Embryonic facial prominence (tissue), 1 donor: Measurements from ENCODE around the gene ADAM33.

ENCODE experiments used
- DNase-seq: peaks from one replicate; pipeline ENCODE4 v3.0.0-alpha.2; 2016; ENCODE audit errors: extremely low spot score

Gene ADAM33

DNA sequence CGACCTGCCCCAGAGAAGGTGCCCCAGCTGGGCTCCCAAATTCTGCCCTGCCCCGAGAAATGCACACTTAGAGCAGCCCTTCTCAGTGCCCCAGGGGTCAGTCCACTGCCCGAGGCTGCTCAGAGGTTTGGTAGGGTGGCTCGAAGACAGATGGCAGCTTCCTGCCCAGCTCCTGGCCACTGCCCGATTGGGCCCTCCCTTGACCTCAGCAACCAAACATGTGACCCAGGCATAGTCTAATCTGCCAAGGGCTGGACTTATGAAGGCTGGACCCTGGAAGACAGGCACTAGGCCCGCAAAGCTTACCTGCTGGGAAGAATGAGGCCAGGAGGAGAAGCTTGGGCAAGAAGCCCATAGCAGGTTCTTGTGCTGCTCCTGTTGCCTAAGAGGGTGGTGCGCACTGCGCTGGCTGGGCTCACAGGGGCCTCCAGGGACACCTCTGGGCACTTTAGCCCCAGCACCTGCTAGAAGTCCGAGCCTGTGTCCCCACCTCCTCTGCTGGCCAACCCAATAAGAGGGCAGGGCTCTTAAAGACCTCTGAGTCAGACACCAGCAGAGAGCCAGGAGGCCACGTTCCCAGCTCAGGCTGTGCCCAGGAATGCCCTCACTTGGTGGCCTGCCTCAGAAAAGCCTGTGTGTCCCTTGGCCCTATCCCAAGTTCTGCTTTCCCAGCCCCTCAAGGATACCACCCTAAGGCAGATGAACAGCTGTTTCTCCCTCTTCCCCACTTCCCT lies 25.1 kb upstream of the ADAM33 start:
- no peak for DNase-seq

GRCh38 chr20:3705970-3706739 lies 24.3 kb upstream of the ADAM33 start:
- no peak for DNase-seq

- no peak for DNase-seq
These were observed 23.7 kb upstream of the ADAM33 start for GRCh38 chr20:3705491-3705969.

DNA sequence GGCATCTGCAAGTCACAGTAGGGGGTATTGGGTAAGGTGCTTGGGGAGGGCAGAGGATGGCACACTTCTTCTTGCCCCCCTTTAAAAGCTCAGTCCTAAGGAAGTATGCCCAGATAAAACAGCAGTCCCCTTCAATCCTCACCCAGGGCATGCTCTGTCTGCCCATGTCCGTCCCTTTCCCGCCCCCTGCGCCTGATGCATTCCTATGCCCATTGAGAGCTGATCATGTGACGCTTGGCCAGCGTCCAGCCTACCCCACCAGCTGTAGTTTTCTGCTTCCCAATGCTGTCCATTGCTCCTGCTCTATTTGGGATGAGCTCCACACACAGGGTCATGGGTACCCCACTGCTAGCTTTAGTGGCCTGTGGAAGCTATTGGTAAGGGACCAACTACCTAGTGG lies 22.3 kb upstream of the ADAM33 start:
- no peak for DNase-seq

DNA sequence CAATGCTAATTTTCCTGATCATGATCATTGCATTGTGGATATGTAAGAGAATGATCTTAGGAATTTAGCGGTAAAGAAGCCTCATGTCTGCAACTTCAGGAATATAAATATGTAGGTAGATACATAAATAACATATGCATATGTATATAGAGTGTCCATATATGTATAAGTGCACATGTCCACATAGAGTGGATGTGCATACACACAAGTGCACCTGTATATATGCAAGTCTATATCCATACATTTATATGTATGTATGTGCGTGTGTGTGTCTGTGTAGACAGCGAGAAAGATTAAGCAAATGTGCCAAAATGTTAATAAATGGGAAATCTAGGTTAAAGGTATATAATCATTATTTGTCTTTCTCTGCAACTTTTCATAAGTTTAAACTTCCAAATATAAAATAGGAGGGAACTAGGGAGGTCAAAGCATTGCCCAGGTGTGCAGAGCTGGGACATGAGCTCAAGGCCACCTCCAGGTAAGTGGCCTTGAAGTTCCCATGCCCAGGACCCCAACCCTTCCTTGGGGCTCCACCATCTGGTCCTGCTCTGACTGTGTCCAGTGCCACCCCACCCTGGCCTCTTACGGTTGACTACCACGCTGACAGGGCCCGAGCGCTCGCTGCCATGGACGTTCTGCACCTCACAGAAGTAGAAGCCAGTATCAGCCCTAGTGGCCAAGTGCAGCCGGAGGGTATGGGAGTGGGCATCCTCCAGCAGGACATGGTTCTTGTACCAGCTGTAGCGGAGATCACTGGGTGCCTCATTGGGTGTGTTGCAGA lies 21.0 kb upstream of the ADAM33 start:
- no peak for DNase-seq

GRCh38 chr20:3701061-3701998 lies 19.5 kb upstream of the ADAM33 start:
- DNase-seq, result no peak

DNA sequence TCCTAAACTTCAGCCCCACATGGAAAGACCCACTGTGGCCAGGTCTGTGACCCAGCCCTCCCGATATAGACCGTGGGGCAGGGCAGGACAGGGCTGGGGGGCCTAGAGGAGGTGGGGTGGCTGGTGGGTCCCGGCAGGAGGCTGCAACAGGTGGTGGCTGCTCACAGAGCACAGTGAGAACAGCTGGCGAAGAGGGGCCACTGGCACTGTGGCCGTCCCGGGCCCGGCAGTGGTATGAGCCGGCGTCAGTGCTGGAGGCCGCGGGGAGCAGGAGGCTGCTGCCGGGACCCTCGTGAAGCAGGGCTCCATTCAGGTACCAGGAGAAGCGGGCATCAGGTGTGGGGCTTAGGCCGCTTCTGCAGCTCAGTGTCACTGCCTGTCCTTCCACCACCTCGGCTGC lies 17.2 kb upstream of the ADAM33 start:
- no peak for DNase-seq

DNA sequence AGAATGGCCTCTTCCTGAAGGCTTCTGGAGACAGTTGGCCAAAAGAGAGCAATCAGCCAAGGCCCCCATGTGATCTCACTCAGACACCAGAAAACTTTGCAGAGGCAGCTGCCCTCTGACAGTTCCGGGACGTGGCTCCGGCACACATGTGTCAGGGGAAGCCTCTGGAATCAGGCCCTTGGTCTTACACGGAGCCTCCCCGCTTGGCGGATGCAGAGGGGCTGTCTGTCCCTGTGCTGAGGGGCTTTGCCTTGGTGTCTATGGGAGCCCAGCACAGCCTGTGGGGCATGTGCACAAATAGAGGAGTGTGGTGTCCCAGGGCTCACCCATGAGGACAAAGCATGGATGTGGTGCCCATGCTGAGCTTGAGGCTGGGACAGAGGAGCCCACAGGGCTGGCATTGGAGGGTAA lies 16.8 kb upstream of the ADAM33 start:
- DNase-seq, result no peak

GRCh38 chr20:3697588-3698305 lies 15.9 kb upstream of the ADAM33 start:
- no peak for DNase-seq

GRCh38 chr20:3696745-3697587 lies 15.2 kb upstream of the ADAM33 start:
- DNase-seq, result no peak

GRCh38 chr20:3696200-3696599 lies 14.4 kb upstream of the ADAM33 start:
- no peak for DNase-seq

DNA sequence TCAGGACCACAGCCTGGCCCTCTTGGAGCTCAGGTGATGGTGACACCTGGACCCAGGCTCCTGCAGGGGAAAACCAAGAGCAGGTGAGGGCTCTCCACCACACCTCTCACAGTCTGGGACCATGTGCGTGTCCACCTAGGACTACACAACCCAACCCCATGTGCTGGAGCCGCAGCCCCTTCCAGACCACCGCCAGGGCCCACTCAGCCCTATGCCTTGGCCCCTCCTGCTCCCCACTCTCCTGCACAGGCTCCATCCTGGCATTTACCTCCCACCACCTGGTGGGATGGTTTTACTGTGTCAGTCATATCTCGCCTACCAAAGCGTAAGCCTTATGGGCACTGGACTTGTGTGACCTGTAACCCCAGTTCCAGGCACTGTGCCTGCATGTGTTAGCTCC lies 13.1 kb upstream of the ADAM33 start:
- DNase-seq, result no peak

GRCh38 chr20:3693376-3693775 lies 11.6 kb upstream of the ADAM33 start:
- DNase-seq, result no peak

GRCh38 chr20:3692706-3693294 lies 11.0 kb upstream of the ADAM33 start:
- no peak for DNase-seq

DNA sequence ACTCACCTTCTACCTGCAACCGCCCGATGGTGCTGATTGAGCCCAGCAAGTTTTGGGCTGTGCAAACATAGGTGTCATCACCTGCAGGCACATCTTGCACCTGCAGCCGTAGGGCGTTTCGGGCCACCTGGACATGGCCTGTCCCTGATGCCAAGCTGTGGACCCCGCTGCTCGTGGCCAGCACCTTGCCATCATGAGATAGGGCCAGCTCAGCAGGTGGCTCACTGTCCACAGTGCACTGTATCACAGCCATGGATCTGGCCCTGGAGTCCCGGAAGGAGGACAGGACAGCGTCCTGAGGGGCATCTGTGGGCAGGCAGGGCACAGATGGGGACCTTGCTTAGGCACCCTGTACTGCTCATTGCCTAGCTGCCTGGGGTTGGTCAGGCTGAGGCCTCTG lies 10.1 kb upstream of the ADAM33 start:
- DNase-seq, result no peak

DNA sequence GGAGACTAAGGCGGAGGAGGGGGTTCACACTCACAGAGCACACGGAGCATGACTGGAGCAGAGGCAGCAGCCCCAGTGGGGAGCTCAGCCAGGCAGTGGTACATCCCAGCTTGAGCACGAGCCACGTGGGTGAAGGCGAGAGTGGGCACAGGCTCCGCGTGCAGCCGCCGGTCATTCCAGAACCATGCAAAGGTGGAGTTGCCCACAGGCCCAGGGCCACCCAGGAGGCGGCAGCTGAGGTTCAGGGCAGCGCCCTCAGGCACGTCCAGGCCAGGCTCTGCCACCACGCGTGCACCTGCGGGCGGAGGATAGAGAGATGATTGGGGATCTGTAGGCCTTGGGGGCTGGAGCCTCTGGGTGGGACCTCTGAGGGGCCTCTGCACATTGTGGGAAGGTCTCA lies 9.5 kb upstream of the ADAM33 start:
- no peak for DNase-seq

- DNase-seq, result no peak
These were observed 8.6 kb upstream of the ADAM33 start for GRCh38 chr20:3690413-3690812.

DNA sequence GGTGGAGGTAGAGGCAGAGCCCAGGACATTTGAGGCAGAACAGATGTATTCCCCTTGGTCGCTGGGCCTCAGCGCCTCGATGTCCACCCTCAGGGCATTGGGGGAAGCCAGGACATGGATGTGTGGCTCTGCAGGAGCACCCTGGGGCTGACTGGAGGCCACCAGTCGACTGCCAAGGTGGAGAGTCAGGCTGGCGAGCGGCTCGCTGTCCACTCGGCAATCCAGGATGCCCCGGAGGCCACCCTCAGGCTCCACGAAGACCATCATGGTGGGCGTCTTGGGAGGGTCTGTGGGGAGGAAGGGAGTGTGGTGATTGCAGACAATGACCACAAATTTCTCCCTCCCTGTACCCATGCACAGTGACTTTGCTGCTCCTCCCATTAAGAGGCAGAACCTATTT lies 8.2 kb upstream of the ADAM33 start:
- no peak for DNase-seq

DNA sequence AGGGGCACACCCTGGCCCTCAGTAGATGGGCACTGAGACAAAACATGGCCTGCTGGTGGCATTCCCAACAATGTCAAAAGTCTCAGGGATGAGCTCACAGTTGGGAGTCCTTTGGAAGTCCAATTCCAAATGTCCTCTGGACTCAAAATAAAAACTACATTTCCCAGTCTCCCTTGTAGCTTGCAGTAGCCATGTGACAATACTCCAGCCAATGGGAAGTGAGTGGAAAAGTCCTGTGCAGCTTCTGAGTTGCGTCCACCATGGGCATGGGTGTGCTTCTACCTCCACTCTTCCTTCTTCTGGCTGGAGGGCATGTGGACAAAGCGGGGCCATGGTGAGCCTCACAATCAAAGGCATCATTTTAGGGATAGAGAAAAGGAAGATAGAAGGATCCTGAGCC lies 5.8 kb upstream of the ADAM33 start:
- DNase-seq, result no peak
